Pancreas (tissue), 10 donors: Measurements from ENCODE around the gene DEAF1. TPM values are rescaled to one million over a fixed set of nuclear protein-coding genes. Genes with fewer than 3 reads are reported as not detected.

Source experiments
- ATAC-seq, 4 donors: fragments of 200-7000 bp; cut with Tn5 transposase; one replicate each; pipeline versions ENCODE4 v1.8.0 to v1.9.1; 2020; ENCODE audit warnings: mild to moderate bottlenecking in 4 of 4, moderate library complexity in 4 of 4
- DNase-seq, 6 donors: peaks; one replicate each; pipeline ENCODE4 v3.0.0-alpha.2; 2020
- FAIRE-seq: peaks from 2 replicates; lab custom pipeline; 2012; peaks lifted over from hg19 to GRCh38; lab: Jason Lieb, UNC
- H3K27ac ChIP-seq, 4 donors: fragments of 200-600 bp; sonication (generic); 1 replicate in 3 of 4; 2 replicates in 1 of 4; pipeline versions ENCODE4 v1.5.0 to v1.8.0; 2020
- H3K27me3 ChIP-seq, 4 donors: fragments of 200-600 bp; one replicate each; pipeline ENCODE4 v1.8.0; 2021
- H3K36me3 ChIP-seq, 3 donors: fragments of 200-600 bp; sonication (generic) in 1 of 3; one replicate each; pipeline versions ENCODE4 v1.5.0 to v1.8.0; 2020 to 2021
- H3K4me1 ChIP-seq, 3 donors: fragments of 200-600 bp; one replicate each; pipeline ENCODE4 v1.8.0; 2021
- H3K4me3 ChIP-seq, 4 donors: fragments of 200-600 bp; sonication (generic) in 2 of 4; one replicate each; pipeline versions ENCODE4 v1.5.0 to v1.8.0; 2020 to 2021
- H3K9me3 ChIP-seq, 4 donors: fragments of 200-600 bp; one replicate each; pipeline ENCODE4 v1.8.0; 2021
- CTCF ChIP-seq, 4 donors: fragments of 200-600 bp; sonication (generic) in 3 of 4; IDR thresholded peaks; one replicate each; pipeline versions ENCODE4 v1.5.0 to v1.8.0; 2021; ENCODE audit warnings: antibody characterized with exemption in 4 of 4
- WGBS, 2 donors: extraction: QIAGEN DNeasy Blood & Tissue Kit; methylation state at CpG; one replicate each; pipeline ENCODE4 v1.1.7; 2013; 5-methylcytosine and 5-hydroxymethylcytosine counted together
- intact Hi-C, 3 donors: fragments of 100-400 bp; cut with DNase I; formaldehyde crosslinking; loops; one replicate each; pipeline versions ENCODE4 v1.11.1 to v1.14.2; 2022
- polyA plus RNA-seq, 2 donors: library from polyadenylated mRNA; stranded (reverse); fragments of 200-250 nt; gene quantifications; one replicate each; pipeline ENCODE4 v1.2.3, GENCODE V29; 2013
- total RNA-seq, 6 donors: library from RNA; stranded (reverse); fragmentation: NEBNext Ultra II Directional in 4 of 6; extraction: Animal tissue kit (Norgen Biotek cat#: 25700) in 4 of 6; gene quantifications; one replicate each; pipeline versions ENCODE4 v1.2.1 to v1.2.4, GENCODE V29; 2021 to 2023
- donor health status: healthy with polysubstance abuse.
- donor health status: DM: no; HTN: no; CAD: no; lungs with moderate emphysema.
- donor health status: DM: no; HTN: no; CAD: no.
- donor health status: control.
- donor health status: control.
- donor health status: Bipolar disorder and iron deficiency.
- donor health status: DM: yes; HTN: yes; CAD: no.
- donor health status: DM: no; HTN: no; CAD: no.
- donor health status: DM: no; HTN: no; CAD: no.
- donor health status: DM: yes; HTN: yes; CAD: no.

Gene DEAF1
- total and polyA plus RNA-seq, 8 donors = 15.9 to 33.8 (median 21.0) TPM

DNA sequence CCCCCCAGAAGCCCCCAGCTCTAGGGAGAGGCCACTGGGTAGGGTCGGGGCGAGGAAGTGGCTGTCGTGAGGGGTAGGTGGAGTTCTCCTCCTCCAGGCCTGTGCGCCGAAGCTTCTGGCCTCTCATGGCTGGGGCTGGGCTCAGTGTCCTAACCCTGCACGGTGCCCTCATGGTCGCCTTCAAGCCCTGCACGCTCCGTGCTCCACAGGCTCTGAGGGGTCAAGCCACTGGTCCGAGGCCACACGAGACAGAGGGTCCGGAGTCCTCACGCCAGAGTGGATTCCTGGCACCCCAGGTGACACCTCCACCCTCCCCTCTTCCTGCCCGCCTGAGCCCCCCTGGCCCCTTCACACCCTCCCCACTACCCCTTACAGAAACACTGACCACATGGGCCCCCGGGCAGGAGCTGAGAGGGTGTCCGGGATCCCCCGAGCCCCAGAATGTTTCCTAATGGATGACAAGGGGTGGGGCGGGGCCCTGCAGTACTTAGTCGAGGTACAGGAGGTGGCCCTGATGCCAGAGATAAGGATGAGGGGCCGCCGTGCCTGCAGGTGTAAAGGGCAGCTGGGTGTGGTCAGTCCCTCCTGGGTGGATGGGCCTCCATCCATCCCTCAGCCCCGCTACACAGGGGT, 69.3 kb downstream of the DEAF1 start:
- TF ChIP-seq CTCF (IDR thresholded peaks at IDR 0.05) = no peak
- FAIRE-seq (no peak), ATAC-seq (peak in 1 of 4 donors; percentile 4), DNase-seq (peak in 4 of 6 donors; percentile 15 to 72 (median 43))
- intact Hi-C loops = no loop called here
- no peak overlapping the region for H3K27ac ChIP-seq
- WGBS, 2 donors = 74 to 82% methylated on average over 22 of the region's 22 CpGs
- H3K27me3 ChIP-seq = no peaks in the 10 kb centered on the region
- no peaks in the 10 kb centered on the region for H3K4me1 ChIP-seq
- H3K9me3 ChIP-seq = no peaks in the 10 kb centered on the region
- H3K36me3 ChIP-seq = no peaks in the 10 kb centered on the region
- H3K4me3 ChIP-seq = no peak overlapping the region

GRCh38 chr11:624705-625635, 70.1 kb downstream of the DEAF1 start, which contains the start of gene CDHR5:
Gene CDHR5, minus strand, starts transcription at chr11:624955. Its CDS starts 53 bp downstream, at chr11:624902.
- no peaks in the 10 kb centered on the region for H3K4me1 ChIP-seq
- DNase-seq (peak in 5 of 6 donors; percentile 13 to 75 (median 38)), FAIRE-seq (no peak), ATAC-seq (peak; percentile 36 to 62 (median 49))
- H3K4me3 ChIP-seq = peak within 1 kb of the TSS in 1 of 4 donors; percentile 10
- no peaks in the 10 kb centered on the region for H3K27me3 ChIP-seq
- H3K9me3 ChIP-seq = no peaks in the 10 kb centered on the region
- 50 to 64% methylated on average over 31 to 33 of the region's 33 CpGs for WGBS, 2 donors
- H3K36me3 ChIP-seq = no peaks in the 10 kb centered on the region
- TF ChIP-seq CTCF (IDR thresholded peaks at IDR 0.05) = no peak
- intact Hi-C loops = no loop called here
- no peak within 1 kb of the TSS for H3K27ac ChIP-seq

DNA sequence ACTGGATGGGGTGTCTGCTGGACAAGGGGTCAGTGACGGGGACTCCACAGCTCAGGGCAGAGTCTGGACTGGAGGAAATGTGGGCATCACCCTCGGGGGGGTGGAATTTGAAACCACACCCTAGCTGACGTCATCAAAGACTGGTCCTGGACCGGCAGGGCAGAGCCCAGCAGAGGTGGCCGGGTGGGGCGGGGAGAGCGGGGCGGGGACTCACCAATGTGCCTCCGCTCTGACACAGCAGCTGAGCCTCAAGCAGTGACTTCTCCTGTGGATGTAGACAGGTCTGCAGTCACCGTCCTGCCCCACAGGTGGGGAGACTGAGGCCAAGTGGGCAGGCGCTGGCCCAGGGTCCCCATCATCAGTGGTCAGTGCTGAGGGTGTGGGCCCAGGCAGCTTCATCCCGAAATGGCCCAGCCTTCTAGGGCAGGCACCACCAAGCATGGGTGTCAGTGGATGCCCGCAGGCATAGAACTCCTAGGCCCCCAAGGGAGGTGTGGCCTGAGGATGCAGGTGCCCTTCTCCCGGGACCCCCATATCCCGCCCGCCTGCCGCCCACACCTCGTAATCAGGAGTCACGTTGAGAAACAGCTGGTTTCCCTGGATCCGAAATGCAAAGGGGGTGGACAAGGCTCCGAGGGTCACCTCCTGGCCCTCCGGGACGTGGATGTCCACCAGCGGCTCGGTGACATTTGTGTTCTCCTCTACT, 70.9 kb downstream of the DEAF1 start:
- FAIRE-seq (no peak), ATAC-seq (peak; percentile 23 to 45 (median 43)), DNase-seq (peak in 5 of 6 donors; percentile 14 to 58 (median 54))
- Histone ChIP-seq H3K27me3 (no peaks in the 10 kb centered on the region), H3K9me3 (no peaks in the 10 kb centered on the region), H3K27ac (no peak overlapping the region), H3K36me3 (no peaks in the 10 kb centered on the region), H3K4me1 (no peaks in the 10 kb centered on the region), H3K4me3 (peak overlapping the region in 1 of 4 donors; percentile 10)
- TF ChIP-seq CTCF (IDR thresholded peaks at IDR 0.05) = no peak
- intact Hi-C loops = no loop called here
- 60 to 75% methylated on average over 25 of the region's 25 CpGs for WGBS, 2 donors

DNA sequence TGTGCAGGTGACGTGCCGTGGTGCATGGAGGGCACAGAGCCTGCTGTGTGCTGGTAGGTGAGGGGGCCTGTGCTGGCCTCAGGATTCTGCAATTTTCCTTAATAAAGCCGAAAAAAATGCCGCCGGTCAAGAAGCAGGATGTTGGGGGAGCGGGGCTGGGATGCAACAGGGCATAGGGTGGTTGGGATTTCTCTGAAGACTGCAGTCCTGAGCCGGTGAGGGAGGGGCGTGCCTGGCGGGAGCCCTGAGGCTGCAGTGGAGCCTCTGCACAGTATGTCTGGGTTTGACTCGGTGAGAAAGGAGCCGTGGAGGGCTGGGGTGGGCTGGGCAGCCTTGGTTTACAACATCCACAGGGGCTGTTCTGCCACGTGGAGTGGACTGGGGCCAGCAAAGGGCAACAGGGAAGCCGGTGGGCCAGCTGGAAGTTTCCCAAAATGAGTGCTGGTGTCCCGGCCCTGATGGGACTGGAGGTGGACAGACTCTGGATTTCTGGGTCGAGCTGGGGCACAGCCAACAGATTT, 71.6 kb downstream of the DEAF1 start:
- no peaks in the 10 kb centered on the region for H3K36me3 ChIP-seq
- DNase-seq (peak in 3 of 6 donors; percentile 12 to 63 (median 33)), FAIRE-seq (no peak), ATAC-seq (no peak)
- H3K4me1 ChIP-seq = no peaks in the 10 kb centered on the region
- H3K27me3 ChIP-seq = no peaks in the 10 kb centered on the region
- H3K9me3 ChIP-seq = no peaks in the 10 kb centered on the region
- TF ChIP-seq CTCF (IDR thresholded peaks at IDR 0.05) = no peak
- H3K4me3 ChIP-seq = no peak overlapping the region
- intact Hi-C loops = no loop called here
- no peak overlapping the region for H3K27ac ChIP-seq
- WGBS, 2 donors = 87 to 88% methylated on average over 15 of the region's 15 CpGs
